GM19099 (cell line): ENCODE measurements around the gene OOEP.

Experiments used
- POLR2A ChIP-seq: IDR thresholded peaks from 3 replicates; pipeline ENCODE4 v1.6.1; 2011; ENCODE audit warnings: low read depth; ENCODE audit not compliant: insufficient read length; ENCODE audit errors: extremely low read depth

Gene OOEP

DNA sequence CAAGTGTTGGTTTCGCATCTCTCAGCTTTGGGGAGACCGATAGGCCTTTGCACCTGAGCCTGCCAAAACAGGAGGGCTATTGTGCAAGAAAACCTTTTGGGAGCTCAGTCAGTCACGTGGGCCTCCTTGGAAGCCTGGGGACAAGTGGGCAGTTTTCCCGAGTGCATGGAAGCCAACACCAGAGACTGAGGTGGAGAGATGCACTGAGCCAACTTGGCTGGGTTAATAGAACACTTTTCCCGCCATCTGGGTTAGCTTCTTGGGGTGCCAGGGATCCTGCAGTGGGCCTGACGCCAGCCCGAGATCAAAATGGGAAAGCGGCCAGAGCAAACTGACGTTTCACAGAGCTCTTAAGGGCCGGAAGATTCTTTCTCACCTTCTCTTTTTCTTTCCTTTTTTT lies 2.8 kb upstream of the OOEP start:
- TF ChIP-seq POLR2A = no peak

DNA sequence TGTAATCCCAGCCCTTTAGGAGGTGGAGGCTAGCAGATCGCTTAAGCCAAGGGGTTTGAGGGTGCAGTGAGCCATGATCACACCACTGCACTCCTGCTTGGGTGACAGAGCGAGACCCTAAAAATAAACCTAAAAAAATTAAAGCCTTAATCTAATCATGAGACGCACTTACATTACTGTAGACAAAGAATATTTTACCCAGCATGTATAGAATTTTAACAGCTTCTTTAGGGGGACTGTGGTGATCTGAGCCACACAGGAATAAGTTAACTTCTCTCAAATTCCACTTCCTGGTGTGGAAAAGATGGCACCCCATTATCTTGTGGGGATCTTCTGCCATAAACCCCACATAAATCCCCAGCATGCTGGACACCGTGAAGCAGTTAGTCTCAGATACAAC lies 2.3 kb upstream of the OOEP start:
- no peak for TF ChIP-seq POLR2A

DNA sequence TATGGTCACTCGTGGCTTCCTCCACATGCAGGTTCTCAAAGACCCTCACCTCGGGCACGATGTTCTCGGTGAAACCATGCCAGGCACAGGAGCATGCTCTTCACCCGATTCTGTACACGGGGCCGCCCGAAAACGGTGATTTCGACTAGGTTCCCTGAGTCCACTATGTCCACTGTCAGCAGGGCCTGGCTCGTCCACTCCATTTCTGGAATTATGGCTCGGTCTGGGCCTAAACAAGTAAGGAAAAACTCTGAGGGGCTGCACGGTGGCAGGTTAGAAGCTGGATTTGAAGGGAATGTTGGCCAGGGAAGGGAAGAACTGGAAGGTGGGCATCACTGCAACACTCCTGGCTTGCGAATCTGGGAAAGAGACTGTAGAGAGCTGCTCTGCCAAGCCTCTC lies 540 bp downstream of the OOEP start:
- TF ChIP-seq POLR2A = no peak

DNA sequence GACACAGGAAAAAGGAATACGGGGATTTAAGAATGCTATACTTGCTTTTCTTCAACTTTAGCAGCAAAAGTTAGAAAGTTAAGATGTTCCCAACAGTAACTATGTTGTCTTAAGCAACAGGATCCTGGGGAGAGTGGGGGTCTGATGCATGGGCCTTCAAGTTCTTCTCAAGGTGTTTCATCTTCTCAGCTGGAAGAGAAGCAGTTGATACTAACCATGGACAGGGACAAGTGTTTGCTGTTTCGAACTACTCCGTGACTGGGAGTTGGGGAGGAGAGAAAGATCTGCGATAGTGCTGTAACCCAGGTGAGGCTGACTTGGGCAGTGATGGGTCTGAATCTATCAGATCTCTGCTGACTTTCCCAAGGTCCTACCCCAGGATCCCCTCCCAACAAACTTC lies 1.0 kb downstream of the OOEP start:
- TF ChIP-seq POLR2A = no peak

DNA sequence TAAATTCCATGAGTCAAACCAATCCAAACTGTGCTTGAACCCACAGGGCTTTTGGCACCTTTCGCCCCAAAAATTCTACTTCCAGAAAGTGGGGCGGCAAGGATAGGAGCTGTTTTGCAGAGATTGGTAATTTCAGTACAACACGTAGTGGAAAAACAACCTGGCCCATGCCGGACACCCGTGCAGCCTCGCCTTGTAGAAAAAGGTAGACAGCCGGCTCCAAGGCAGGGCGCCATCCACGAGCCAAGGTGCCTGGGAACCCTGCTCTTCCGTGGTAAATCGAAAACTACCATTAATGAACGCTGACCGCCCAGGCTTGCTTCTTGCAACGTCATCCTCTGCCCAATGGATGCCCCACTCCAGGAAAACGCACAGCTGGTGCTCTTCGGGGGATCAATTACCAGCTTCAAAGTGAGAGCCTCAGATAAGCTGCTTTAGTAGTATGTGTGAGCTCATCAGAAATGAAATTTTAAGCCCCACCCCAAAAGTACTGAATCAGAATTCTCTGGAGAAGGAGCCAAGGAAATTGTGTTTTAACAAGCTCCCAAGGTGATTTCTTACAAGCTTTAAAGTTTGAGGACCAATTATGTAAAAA lies 1.8 kb downstream of the OOEP start:
- TF ChIP-seq POLR2A = no peak

DNA sequence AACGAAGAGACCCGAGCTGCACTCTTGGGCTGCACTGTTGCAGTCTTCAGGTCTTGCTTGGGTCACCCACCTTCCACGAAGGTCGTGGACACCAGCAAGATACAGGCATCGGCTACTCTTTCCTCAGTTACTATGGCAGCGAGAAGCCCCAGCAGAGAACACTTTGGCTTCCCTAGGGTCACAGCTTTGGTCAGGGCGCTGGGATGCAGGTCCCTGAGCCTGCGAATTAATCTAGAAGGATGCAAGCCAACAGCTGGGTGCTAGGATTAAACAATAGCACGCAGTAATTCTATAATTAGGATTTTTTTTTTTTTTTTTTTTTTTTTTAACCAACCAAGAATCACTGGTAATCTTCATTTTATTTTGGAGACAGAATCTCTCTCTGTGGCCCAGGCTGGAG lies 5.1 kb downstream of the OOEP start:
- no peak for TF ChIP-seq POLR2A

DNA sequence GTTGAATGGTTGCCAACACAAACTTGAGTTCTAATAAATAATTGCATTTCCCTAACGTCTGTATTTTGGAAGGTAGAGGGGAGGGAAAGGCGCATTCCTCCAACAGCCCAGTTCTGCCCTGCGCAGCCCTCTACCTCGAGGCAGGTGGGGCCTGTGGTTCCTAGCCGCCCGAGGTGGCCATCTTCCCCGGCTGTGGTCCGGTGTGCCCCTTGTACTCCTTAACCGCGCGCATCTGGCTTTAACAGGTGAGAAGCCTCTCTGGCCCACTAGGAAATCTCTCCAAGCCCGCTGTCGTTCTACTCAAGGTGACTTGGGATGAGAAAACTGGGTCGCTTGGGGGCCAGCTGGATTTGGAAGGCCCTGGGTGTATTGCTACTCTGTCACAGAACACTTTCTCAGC lies 5.6 kb downstream of the OOEP start:
- TF ChIP-seq POLR2A = no peak

DNA sequence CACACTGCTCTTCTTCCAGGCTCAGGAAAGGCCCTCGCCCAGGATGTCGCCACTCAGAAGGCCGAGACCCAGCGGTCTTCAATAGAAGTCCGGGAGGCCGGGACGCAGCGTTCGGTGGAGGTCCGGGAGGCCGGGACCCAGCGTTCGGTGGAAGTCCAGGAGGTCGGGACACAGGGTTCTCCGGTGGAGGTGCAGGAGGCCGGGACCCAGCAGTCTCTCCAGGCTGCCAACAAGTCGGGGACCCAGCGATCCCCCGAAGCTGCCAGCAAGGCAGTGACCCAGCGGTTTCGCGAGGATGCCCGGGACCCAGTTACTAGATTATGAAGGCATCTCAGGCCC lies 6.2 kb downstream of the OOEP start:
- TF ChIP-seq POLR2A = no peak

DNA sequence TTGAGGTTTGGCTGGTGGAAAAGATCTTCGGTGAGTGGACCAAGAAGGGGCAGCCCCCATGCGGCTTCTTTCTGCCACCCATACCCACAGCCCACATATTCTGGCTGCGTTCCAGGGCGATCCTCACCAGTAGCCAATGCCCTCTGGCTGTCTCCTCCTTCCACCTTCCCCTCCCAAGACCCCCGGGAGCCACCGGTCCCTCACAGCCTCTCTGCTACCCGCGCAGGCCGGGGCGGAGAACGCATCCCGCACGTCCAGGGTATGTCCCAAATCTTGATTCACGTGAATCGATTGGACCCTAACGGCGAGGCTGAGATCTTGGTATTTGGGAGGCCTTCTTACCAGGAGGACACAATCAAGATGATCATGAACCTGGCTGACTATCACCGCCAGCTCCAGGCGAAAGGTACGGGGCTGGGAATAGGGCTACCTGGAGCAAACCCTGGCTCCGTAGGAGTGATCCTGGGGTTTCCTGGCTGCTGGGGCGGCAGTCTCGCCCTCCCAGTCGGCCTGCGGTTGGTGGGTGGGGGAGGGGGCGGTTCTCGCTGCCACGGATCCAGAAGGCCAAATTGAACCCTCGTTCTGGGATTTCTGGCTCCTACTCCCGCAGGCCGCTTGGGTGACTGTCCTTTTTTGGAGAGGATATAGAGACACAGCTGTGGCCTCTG lies 6.7 kb downstream of the OOEP start:
- TF ChIP-seq POLR2A = no peak

DNA sequence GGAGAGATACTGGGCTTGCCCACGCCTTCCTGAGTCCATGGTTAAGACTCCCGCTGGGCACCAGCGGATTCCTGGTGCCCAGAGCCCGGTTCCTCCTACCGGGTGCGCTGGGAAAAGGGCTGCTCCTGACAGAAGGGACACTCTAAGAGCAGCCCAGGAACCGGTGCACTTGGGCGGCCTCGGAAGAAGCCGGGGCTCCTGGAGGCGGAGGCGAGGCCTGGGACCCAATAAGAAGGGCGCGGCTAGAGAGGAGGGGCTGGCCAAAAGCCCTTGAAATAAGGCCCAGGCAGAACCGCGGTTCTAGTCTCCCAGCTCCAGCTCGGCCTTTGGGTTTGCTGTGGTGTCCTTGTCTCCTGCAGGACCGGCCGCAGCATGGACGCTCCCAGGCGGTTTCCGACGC lies 7.3 kb downstream of the OOEP start, which contains the start of gene KHDC3L:
Gene KHDC3L, plus strand, starts transcription at position 301 of the 400 bp plus-strand sequence. Its CDS starts 72 bp downstream, at position 373.
- TF ChIP-seq POLR2A = no peak

DNA sequence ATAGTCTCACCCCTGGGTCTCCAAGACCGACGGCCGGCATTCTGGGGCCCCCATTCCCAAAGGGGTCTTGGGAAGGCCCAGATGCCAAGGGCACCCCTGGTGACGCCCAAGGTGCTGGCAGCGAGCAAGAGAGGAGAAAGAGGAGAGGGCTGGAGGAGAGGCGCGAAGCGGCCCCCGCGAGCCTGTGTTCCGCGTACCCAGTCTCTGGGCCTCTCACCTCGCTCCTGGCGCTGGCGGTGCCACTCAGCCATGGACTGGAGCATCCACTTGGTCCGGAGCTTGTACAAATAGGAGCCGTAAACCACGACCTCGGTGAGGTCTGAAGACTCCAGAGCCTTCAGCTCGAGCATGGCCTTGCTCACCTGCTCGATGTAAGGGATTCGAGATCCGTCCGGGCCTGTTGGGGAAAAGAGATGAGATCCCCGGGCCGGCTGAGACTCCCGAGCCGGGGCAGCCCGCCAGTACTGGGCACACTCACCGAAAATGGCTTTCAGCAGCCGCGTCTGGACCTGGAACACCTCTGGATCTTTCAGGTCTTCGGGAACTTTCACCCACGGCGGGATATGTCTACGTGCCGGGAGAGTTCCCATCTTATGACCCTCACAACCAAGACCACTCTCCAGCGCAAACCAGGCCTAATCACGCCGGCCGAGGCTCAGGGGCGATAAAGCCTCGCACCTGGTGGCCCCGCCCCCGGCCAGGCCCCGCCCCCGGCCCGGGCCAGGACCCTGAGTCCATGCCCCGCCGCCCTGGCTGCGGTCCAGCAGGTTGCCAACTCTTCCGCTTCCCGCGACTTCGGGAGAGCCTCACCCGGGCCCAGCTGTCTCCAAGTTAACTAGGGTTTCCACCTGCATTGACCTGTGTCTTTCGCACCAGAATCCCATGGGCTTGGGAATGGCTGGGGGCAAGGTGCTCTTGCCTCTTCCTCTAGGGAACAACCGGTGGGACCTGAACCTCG lies 15.8 kb downstream of the OOEP start, which contains the start of gene DPPA5:
Gene DPPA5, minus strand, starts transcription at position 641 of the 958 bp plus-strand sequence. Its CDS starts 51 bp downstream, at position 590.
- no peak for TF ChIP-seq POLR2A

DNA sequence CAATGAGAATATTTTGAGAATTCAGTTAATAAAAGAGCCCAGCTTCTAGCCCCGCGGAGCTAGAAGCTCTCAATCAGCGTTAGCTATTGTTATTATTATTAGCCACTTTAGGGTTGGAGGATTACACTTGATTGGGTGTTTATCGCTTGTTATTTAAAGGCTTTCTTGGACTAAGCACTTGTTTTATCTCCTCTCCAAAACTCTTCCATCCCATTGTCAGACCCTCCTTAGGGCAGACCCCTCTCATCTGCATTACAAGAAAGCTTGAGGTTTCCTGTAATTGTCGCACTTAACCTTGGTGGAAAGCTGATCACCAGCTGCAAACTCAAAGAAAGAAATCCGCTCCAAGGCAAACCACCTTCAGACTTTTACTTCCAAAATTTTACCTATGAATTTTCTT lies 20.4 kb downstream of the OOEP start:
- no peak for TF ChIP-seq POLR2A

DNA sequence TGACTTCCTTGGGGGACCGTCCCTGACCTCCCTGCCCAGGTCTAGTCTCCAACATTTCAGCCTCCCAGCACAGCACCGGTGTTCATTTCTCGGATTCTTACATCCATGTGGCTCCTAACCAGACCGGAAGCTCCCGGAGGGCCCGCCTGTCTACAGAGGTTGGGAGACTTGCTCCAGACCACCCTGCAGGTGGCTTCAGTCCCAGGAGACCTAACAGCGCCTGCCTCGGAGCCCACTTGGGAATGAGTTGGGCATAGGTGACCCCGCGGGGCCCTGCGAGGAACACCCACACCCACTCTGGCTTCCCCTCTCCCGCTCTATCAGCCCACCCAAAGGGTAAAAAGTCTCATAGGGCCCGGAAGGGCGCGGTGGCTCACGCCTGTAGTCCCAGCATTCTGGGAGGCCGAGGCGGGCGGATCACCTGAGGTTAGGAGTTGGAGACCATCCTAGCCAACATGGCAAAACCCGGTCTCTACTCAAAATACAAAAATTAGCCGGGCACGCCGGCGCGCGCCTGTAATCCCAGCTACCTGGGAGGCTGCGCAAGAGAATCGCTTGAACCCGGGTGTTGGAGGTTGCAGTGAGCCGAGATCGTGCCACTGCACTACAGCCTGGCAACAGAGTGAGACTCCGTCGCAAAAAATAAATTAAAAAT lies 21.0 kb downstream of the OOEP start:
- no peak for TF ChIP-seq POLR2A

DNA sequence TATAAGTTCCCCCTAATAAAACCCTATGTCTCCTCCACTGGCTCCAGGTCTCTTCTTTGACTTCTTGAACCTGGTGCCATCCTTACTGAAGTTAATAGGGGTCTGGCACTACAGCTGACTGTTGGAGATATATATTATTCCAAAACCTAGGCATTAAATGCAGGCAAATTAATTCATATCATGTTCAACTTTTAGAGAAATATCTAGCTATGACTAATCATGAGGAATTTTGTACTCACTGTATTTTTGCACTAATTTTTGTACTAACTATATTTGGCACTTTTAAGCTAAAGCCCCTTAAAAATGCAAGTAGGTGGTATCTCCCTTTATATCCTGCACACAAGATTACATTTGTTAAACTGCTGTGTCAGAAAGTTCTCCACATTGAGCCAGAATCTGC lies 26.5 kb downstream of the OOEP start:
- TF ChIP-seq POLR2A = no peak

DNA sequence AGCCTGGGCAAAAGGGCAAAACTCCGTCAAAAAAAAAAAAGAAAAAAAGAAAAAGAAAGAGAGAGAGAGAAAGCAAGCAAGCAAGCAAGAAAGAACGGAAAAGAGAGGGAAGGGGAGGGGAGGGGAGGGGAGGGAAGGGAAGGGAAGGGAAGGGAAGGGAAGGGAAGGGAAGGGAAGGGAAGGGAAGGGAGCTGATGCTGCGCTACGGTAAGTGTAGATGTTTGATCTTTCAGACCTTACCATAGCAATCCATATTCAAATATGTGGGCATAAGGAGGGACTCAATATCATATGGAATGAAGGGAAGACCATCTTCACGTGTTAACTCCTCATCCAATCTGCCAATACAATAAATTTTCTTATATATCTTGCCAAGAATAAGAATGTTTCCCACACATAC lies 27.5 kb downstream of the OOEP start:
- TF ChIP-seq POLR2A = no peak
